Naive thymus-derived CD4-positive, alpha-beta T cell (primary cell): ENCODE data around the gene PTGIR. TPM values are rescaled to one million over a fixed set of nuclear protein-coding genes. Genes with fewer than 3 reads are reported as not detected.

Source experiments
- ATAC-seq: fragments of 150-1000 bp; cut with Tn5 transposase; 2 replicates; pipeline ENCODE4 v1.10.0; 2021; ENCODE audit warnings: mild to moderate bottlenecking, moderate library complexity
- CTCF ChIA-PET: fragments of 350-600 bp; sonication (Branson Sonifier 250); formaldehyde crosslinking; loops from one replicate; lab custom pipeline; 2021; ENCODE audit warnings: antibody characterized with exemption; lab: Charles Lee
- POLR2A ChIA-PET: fragments of 350-600 bp; sonication (Branson Sonifier 250); formaldehyde crosslinking; loops from one replicate; lab custom pipeline; 2021; ENCODE audit warnings: antibody characterized with exemption, inconsistent platforms; lab: Charles Lee
- DNase-seq, 9 donors: peaks; one replicate each; pipeline versions ENCODE4 v3.0.0 to v3.0.0-alpha.2; 2020 to 2022; ENCODE audit warnings: mixed read lengths in 1 of 9
- H3K27ac ChIP-seq: one replicate; pipeline ENCODE4 v1.7.0; 2013; ENCODE audit warnings: mild to moderate bottlenecking, low read depth, low read length, moderate library complexity
- H3K27me3 ChIP-seq, 2 donors: one replicate each; pipeline ENCODE4 v1.7.0; 2013; ENCODE audit warnings: low read length in 2 of 2, mild to moderate bottlenecking in 2 of 2, moderate library complexity in 2 of 2; ENCODE audit not compliant: control insufficient read depth in 2 of 2, insufficient read depth in 2 of 2
- H3K36me3 ChIP-seq, 3 experiments: 1 replicate in 2 of 3; 2 replicates in 1 of 3; pipeline ENCODE4 v1.7.0; 2013; ENCODE audit warnings: low read length in 3 of 3, mild to moderate bottlenecking in 3 of 3, moderate library complexity in 1 of 3; ENCODE audit not compliant: insufficient read depth in 3 of 3, control insufficient read depth in 2 of 3
- H3K4me1 ChIP-seq, 2 donors: one replicate each; pipeline ENCODE4 v1.7.0; 2013; ENCODE audit warnings: low read length in 2 of 2, mild to moderate bottlenecking in 2 of 2, moderate library complexity in 1 of 2; ENCODE audit not compliant: control insufficient read depth in 2 of 2, insufficient read depth in 2 of 2
- H3K4me3 ChIP-seq: 2 replicates; pipeline ENCODE4 v1.7.0; 2013; ENCODE audit warnings: mild to moderate bottlenecking, low read length
- H3K9me3 ChIP-seq, 3 experiments: 1 replicate in 2 of 3; 2 replicates in 1 of 3; pipeline ENCODE4 v1.7.0; 2013; ENCODE audit warnings: low read length in 3 of 3; ENCODE audit not compliant: control insufficient read depth in 2 of 3
- H3K27ac Mint-ChIP-seq, 9 donors: one replicate each; pipeline ENCODE4 v1.8.0; 2020 to 2022; ENCODE audit warnings: mixed read lengths in 9 of 9, mild to moderate bottlenecking in 8 of 9, moderate library complexity in 5 of 9, inconsistent platforms in 2 of 9
- H3K27me3 Mint-ChIP-seq, 5 donors: one replicate each; pipeline ENCODE4 v1.8.0; 2021 to 2022; ENCODE audit warnings: mixed read lengths in 5 of 5, mild to moderate bottlenecking in 1 of 5
- H3K36me3 Mint-ChIP-seq, 5 donors: one replicate each; pipeline ENCODE4 v1.8.0; 2020 to 2022; ENCODE audit warnings: mixed read lengths in 5 of 5, mild to moderate bottlenecking in 3 of 5, inconsistent platforms in 1 of 5
- H3K4me1 Mint-ChIP-seq, 7 donors: one replicate each; pipeline ENCODE4 v1.8.0; 2020 to 2022; ENCODE audit warnings: mixed read lengths in 7 of 7, mild to moderate bottlenecking in 3 of 7, inconsistent platforms in 1 of 7
- H3K4me3 Mint-ChIP-seq, 10 donors: one replicate each; pipeline ENCODE4 v1.8.0; 2020 to 2022; ENCODE audit warnings: mild to moderate bottlenecking in 10 of 10, mixed read lengths in 10 of 10, moderate library complexity in 6 of 10, inconsistent platforms in 2 of 10
- H3K9me3 Mint-ChIP-seq, 11 donors: one replicate each; pipeline ENCODE4 v1.8.0; 2020 to 2022; ENCODE audit warnings: mixed read lengths in 11 of 11, mild to moderate bottlenecking in 4 of 11, inconsistent platforms in 1 of 11, moderate library complexity in 1 of 11
- intact Hi-C, 2 donors: fragments of 100-400 bp; cut with micrococcal nuclease; formaldehyde crosslinking; loops; one replicate each; pipeline ENCODE4 v1.15.1; 2023
- polyA plus RNA-seq, 2 donors: library from polyadenylated mRNA; unstranded; fragments of 300-500 nt; fragmentation: Illumina TruSeq; gene quantifications; one replicate each; pipeline ENCODE4 v1.2.3, GENCODE V29; 2021
- total RNA-seq, 6 experiments: library from RNA in 5 of 6; stranded (reverse) in 5 of 6; gene quantifications; 1 replicate in 5 of 6; 2 replicates in 1 of 6; pipeline ENCODE4 v1.2.3 and lab custom pipeline; 2021 to 2026

Gene PTGIR
- total RNA-seq = 10 to 100 TPM in 1 of 5 experiments, 1 to 10 TPM in 4; 4.2 to 99.1 (median 4.9) TPM
- 10 to 100 TPM in 1 of 2 donors, 1 to 10 TPM in 1; 5.1 to 13.2 TPM for polyA plus RNA-seq
- 4.6 reads per million, percentile 22 among the genes with 10 or more reads in this experiment for total RNA-seq (lab: John Stamatoyannopoulos, UW)

DNA sequence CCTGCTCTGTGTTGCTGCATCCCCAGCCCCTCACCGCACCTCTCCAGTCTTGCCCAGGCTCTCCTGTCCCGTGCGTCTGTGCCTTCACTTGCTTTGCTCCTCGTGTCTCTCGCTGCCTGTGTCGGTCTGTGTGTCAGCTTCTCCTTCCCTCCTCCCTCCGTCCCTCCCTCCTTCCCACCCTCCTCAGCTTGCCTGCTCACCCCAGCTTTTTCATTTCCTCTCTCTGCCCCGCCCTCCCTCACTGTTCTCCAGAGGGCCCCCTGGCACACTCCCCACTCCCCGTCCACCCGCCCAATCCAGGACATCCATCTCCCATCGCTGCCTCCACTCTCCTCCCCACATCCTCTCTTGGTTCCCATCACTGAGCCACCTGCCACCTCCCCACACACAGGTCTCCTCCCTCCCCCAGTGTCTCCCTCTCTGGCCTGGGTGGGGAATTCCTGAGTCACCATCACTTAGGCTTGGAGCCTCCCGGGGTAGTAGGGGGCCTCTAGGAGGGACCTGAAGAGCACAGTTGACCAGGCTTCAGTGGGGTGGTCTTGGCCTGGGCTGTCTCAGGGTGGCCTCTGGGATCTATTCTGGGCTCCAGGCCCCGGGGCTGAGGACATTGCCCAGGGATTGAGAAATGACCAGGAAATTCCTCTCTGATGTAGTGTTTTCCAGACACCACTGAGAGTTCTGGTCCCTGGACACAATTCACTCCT lies at the start of gene PTGIR:
TSS of gene PTGIR (minus strand) at position 132 of the 704 bp plus-strand sequence. CDS start 864 bp downstream, outside the sequence.
- H3K27ac Mint-ChIP-seq = peak within 1 kb of the TSS; percentile 56 to 95 (median 90)
- intact Hi-C loops = no loop called here
- peaks cover 0 to 2% (median 0%) of the 10 kb centered on the region in 11 donors for H3K9me3 Mint-ChIP-seq
- Histone ChIP-seq H3K27me3 (no peaks in the 10 kb centered on the region), H3K9me3 (no peaks in the 10 kb centered on the region), H3K27ac (peak within 1 kb of the TSS; percentile 57), H3K4me3 (peak within 1 kb of the TSS; percentile 35), H3K4me1 (peaks cover 0 to 48% of the 10 kb centered on the region in 2 donors), H3K36me3 (no peaks in the 10 kb centered on the region)
- DNase-seq (peak in 1 of 9 donors; percentile 64), ATAC-seq (peak; percentile 49)
- peak within 1 kb of the TSS; percentile 71 to 96 (median 83) for H3K4me3 Mint-ChIP-seq
- peaks cover 0 to 23% (median 0%) of the 10 kb centered on the region in 5 donors for H3K36me3 Mint-ChIP-seq
- H3K27me3 Mint-ChIP-seq = peaks cover 0 to 6% (median 0%) of the 10 kb centered on the region in 5 donors
- CTCF ChIA-PET = interaction anchor here (0.9 to 1.4 kb wide), 2 partner anchors 11 to 36 kb away, joined by 3 to 4 read pairs; partner anchors contain the start of gene DACT3
- H3K4me1 Mint-ChIP-seq = peaks cover 32 to 61% (median 51%) of the 10 kb centered on the region in 7 donors
- POLR2A ChIA-PET = interaction anchor here (1.0 to 2.3 kb wide), 4 partner anchors 9 to 24 kb away, joined by 4 to 9 read pairs (median 6); partner anchors contain the start of gene CALM3

GRCh38 chr19:46670813-46671212 lies 45.9 kb upstream of the PTGIR start:
- Histone ChIP-seq H3K4me3 (no peak overlapping the region), H3K27me3 (no peaks in the 10 kb centered on the region), H3K27ac (no peak overlapping the region), H3K9me3 (peaks cover 0 to 3% (median 0%) of the 10 kb centered on the region in 3 experiments), H3K4me1 (no peaks in the 10 kb centered on the region), H3K36me3 (peaks cover 0 to 38% (median 12%) of the 10 kb centered on the region in 3 experiments)
- Mint-ChIP-seq H3K27ac (peak overlapping the region in 3 of 9 donors; percentile 32 to 55 (median 38)), H3K36me3 (peaks cover 4 to 33% (median 23%) of the 10 kb centered on the region in 5 donors), H3K9me3 (peaks cover 0 to 7% (median 2%) of the 10 kb centered on the region in 11 donors), H3K4me1 (peaks cover 0 to 7% (median 0%) of the 10 kb centered on the region in 7 donors), H3K4me3 (no peak overlapping the region), H3K27me3 (no peaks in the 10 kb centered on the region)
- DNase-seq (no peak), ATAC-seq (no peak)
- intact Hi-C loops = no loop called here
- ChIA-PET POLR2A (no interaction called here), CTCF (interaction anchor here (1.6 kb wide), 1 partner anchor 9 kb away, joined by 5 read pairs; no protein-coding TSS in a partner anchor)

- no peak for ATAC-seq
- POLR2A ChIA-PET = no interaction called here
- intact Hi-C loops = loop anchor here in 1 of 2 donors (10.0 kb wide), 1 partner anchor 264 kb away; no protein-coding TSS in a partner anchor
These were observed 43.8 kb upstream of the PTGIR start for GRCh38 chr19:46668662-46669061.

GRCh38 chr19:46665072-46665471 lies 40.2 kb upstream of the PTGIR start:
- Mint-ChIP-seq H3K4me1 (peaks cover under 1 to 15% (median 13%) of the 10 kb centered on the region in 7 donors), H3K36me3 (peaks cover 0 to under 1% (median 0%) of the 10 kb centered on the region in 5 donors), H3K27ac (no peak overlapping the region), H3K9me3 (peaks cover 0 to 2% (median 0%) of the 10 kb centered on the region in 11 donors), H3K27me3 (peaks cover 0 to 15% (median 0%) of the 10 kb centered on the region in 5 donors), H3K4me3 (no peak overlapping the region)
- no peak overlapping the region for H3K4me3 ChIP-seq
- no peak for DNase-seq
- no peak overlapping the region for H3K27ac ChIP-seq
- H3K4me1 ChIP-seq = peaks cover 6 to 7% of the 10 kb centered on the region in 2 donors
- H3K9me3 ChIP-seq = no peaks in the 10 kb centered on the region
- intact Hi-C loops = loop anchor here in 1 of 2 donors (10.0 kb wide), 1 partner anchor 260 kb away; no protein-coding TSS in a partner anchor
- H3K27me3 ChIP-seq = peaks cover 3 to 5% of the 10 kb centered on the region in 2 donors
- ChIA-PET POLR2A (no interaction called here), CTCF (interaction anchor here (0.6 to 7.2 kb wide), 2 partner anchors 50 to 135 kb away, joined by 3 to 137 read pairs; no protein-coding TSS in a partner anchor)
- no peak for ATAC-seq
- no peaks in the 10 kb centered on the region for H3K36me3 ChIP-seq

More at GRCh38 chr19:46668662-46669061, 43.8 kb upstream of the PTGIR start:
- CTCF ChIA-PET = no interaction called here
- no peaks in the 10 kb centered on the region for H3K4me1 ChIP-seq
- peaks cover 0 to 19% (median 0%) of the 10 kb centered on the region in 3 experiments for H3K36me3 ChIP-seq
- Mint-ChIP-seq H3K27ac (peak overlapping the region in 2 of 9 donors; percentile 12 to 62), H3K4me3 (no peak overlapping the region), H3K27me3 (peaks cover 0 to 3% (median 0%) of the 10 kb centered on the region in 5 donors), H3K9me3 (peaks cover 0 to 7% (median 2%) of the 10 kb centered on the region in 11 donors), H3K36me3 (peaks cover 0 to 22% (median 13%) of the 10 kb centered on the region in 5 donors), H3K4me1 (no peaks in the 10 kb centered on the region)
- H3K27me3 ChIP-seq = no peaks in the 10 kb centered on the region
- no peak overlapping the region for H3K4me3 ChIP-seq
- no peak overlapping the region for H3K27ac ChIP-seq
- H3K9me3 ChIP-seq = peaks cover 0 to 3% (median 0%) of the 10 kb centered on the region in 3 experiments
- DNase-seq = no peak

- DNase-seq (peak; percentile 51 to 87 (median 82)), ATAC-seq (peak; percentile 54)
- Histone ChIP-seq H3K27ac (peak overlapping the region; percentile 65), H3K4me1 (peaks cover 14 to 20% of the 10 kb centered on the region in 2 donors), H3K4me3 (peak overlapping the region; percentile 71), H3K9me3 (no peaks in the 10 kb centered on the region), H3K36me3 (no peaks in the 10 kb centered on the region), H3K27me3 (peaks cover 6 to 10% of the 10 kb centered on the region in 2 donors)
- H3K9me3 Mint-ChIP-seq = no peaks in the 10 kb centered on the region
- POLR2A ChIA-PET = interaction anchor here (0.6 to 4.1 kb wide), 15 partner anchors 11 to 145 kb away, joined by 3 to 46 read pairs (median 4); partner anchors contain the start of gene CALM3
- H3K4me3 Mint-ChIP-seq = peak overlapping the region; percentile 80 to 93 (median 86)
- peaks cover 7 to 26% (median 20%) of the 10 kb centered on the region in 7 donors for H3K4me1 Mint-ChIP-seq
- CTCF ChIA-PET = interaction anchor here (1.0 to 7.2 kb wide), 18 partner anchors 9 to 146 kb away, joined by 3 to 137 read pairs (median 5); partner anchors contain the start of genes CALM3 and PTGIR
- intact Hi-C loops = loop anchor here (1.0 to 10.0 kb wide), 13 partner anchors 28 to 612 kb away; partner anchors contain the start of genes ARHGAP35 (in 1 of the 2), CALM3 (in 1 of the 2) and INAFM1 (in 1 of the 2)
- H3K27ac Mint-ChIP-seq = peak overlapping the region; percentile 76 to 96 (median 91)
- peaks cover 9 to 35% (median 13%) of the 10 kb centered on the region in 5 donors for H3K27me3 Mint-ChIP-seq
- no peaks in the 10 kb centered on the region for H3K36me3 Mint-ChIP-seq
These were observed 37.1 kb upstream of the PTGIR start for GRCh38 chr19:46661735-46662592.
